HG02943 (cell line): ENCODE results near the gene HRAS.

Experiments used
- ATAC-seq: cut with Tn5 transposase; IDR thresholded peaks from one replicate; pipeline ENCODE4 v1.9.1; 2021; ENCODE audit warnings: mild to moderate bottlenecking, low read depth, moderate library complexity; ENCODE audit not compliant: unreplicated experiment

The HRAS gene

DNA sequence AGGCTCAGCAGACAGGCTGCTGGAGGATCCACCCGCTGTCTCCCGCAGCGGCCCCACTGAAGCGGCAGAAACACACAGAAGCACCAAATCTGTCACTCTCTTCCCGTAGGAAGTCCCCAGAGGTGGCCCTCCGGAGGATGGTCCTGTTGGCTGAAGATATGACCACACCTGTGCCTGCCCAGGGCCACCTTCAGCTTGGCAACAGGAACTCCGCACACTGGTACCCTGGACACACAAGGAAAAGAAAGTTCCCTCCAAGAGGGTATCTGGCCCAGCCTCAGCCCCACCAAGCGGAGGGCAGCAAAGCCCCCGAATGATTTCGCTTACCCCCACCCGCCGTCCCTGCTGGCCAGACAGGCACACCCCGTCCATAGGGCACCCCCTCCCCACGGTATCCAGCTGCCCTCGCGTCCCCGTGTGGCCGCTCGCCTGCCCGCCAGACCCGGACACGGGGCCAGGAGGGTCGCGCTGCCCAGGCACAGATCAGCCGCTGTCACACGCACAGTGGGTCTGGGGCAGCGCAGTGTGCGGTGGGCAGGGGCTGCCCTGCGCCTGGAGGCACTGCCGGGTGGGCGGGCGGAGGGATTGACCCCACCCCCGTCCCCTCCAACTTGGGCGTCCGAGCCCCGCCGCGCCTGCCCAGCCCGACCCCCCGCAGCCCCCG, 32.4 kb upstream of the HRAS start:
- ATAC-seq, result no peak

DNA sequence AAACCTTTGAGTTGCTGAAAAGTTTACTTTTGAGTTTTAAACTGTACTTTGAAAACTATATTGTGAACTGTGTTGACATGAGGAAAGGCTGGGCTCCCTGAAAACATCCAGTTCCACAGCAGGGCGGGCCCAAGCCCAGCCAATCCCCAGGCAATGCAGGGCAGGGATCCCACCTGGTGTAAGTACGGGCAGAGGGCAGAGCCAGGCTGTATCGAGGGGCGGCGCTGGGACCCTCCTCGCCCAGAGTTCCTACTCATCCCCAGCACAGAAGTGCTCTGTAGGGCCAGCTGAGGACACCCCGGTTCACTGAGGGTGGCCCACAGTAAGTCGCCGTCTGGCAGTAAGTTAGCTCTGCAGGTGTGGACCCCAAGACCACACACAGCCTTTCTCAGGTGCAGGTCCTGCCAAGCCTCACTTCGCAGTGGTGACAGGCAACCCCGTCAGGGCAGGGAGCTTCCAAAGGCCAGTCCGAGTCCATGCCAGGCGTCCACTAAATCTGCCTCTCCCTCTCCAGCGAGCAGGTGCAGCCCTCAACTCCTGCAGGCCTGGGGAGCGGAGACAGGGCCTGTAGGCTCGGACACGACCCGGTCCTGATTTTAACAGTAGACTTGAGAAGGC, 31.7 kb upstream of the HRAS start:
- ATAC-seq, result no peak

DNA sequence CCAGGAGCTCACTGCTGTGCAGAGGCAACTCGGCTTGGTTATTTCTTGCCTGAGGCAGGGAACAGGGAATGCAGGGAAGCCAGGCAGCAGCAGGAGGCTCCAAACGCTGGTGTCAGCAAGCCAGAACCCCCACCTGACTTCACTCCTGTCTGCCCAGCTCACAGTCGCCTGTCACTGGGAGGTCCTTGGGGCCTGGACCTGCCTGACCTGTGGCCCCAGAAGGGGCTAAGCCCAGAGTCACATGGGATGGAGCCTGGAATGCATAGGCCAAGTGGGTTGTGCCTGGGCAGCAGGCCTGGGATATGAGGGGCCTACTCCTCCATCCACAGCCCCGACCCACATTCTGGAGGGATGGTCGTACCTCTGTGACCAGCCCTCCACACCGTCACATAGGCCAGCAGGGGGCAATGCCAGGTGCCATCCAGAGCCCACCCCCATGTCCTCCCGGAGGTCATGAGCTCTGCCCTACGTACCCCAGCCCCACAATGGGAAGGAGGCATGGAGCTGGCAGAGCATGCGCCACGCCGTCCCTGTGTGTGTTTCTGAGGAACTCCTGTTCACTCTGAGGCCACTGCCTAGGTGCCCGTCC, 30.6 kb upstream of the HRAS start:
- no peak for ATAC-seq

DNA sequence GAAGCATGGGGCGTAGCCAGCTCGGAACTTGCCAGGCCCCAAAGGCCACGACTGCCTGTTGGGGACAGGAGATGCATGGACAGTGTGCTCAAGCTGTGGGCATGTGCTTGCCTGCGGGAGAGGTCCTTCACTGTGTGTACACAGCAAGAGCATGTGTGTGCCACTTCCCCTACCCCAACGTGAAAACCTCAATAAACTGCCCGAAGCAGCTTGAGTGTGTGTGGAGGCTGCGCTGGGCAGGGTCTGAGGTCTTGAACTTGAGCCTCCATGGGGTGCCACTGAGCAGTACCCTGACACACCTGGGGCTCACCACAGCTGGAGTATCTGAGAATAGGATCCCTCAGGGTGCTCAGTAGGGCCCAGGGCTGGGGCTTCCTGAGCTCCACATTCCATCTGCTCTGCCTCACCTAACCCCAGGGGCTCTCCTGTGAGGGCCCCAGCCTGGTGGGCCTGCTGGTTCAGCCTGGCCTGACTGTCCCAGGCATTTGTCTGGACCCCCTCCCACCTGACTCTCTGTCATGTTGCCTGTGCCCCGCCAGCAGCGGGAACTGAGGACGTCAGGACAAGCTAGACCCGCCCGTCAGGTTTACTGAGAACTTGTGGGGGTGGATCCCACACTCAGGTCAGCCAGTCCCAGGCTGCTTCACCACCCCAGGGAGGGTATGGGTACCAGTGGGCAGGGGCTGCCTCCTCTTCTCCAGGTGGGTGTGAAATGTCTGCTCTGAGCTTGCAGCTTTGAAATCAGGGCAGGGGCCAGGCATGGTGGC, 28.6 kb upstream of the HRAS start:
- no peak for ATAC-seq

DNA sequence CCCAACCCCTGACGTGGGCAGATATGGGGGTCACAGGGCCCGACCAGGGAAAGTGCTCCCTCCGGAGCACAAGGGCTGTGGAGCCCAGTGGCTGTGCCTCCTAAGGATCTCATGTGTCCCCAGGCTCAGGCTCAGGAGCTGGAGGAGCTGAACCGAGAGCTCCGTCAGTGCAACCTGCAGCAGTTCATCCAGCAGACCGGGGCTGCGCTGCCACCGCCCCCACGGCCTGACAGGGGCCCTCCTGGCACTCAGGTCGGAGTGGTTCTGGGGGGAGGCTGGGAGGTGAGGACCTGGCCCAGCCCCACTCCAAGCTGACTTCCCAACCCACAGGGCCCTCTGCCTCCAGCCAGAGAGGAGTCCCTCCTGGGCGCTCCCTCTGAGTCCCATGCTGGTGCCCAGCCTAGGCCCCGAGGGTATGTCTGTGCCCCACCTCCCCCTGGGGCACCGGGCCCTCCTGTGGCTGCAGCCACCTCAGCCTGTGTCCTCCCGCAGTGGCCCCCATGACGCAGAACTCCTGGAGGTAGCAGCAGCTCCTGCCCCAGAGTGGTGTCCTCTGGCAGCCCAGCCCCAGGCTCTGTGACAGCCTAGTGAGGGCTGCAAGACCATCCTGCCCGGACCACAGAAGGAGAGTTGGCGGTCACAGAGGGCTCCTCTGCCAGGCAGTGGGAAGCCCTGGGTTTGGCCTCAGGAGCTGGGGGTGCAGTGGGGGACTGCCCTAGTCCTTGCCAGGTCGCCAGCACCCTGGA, 27.9 kb upstream of the HRAS start:
- no peak for ATAC-seq

DNA sequence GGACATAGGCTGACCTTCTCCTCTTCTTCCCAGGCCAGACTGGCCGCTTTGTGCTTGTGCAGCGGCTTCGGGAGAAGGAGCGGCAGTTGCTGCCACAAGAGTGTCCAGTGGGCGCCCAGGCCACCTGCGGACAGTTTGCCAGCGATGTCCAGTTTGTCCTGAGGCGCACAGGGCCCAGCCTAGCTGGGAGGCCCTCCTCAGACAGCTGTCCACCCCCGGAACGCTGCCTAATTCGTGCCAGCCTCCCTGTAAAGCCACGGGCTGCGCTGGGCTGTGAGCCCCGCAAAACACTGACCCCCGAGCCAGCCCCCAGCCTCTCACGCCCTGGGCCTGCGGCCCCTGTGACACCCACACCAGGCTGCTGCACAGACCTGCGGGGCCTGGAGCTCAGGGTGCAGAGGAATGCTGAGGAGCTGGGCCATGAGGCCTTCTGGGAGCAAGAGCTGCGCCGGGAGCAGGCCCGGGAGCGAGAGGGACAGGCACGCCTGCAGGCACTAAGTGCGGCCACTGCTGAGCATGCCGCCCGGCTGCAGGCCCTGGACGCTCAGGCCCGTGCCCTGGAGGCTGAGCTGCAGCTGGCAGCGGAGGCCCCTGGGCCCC, 26.8 kb upstream of the HRAS start:
- ATAC-seq, result no peak

DNA sequence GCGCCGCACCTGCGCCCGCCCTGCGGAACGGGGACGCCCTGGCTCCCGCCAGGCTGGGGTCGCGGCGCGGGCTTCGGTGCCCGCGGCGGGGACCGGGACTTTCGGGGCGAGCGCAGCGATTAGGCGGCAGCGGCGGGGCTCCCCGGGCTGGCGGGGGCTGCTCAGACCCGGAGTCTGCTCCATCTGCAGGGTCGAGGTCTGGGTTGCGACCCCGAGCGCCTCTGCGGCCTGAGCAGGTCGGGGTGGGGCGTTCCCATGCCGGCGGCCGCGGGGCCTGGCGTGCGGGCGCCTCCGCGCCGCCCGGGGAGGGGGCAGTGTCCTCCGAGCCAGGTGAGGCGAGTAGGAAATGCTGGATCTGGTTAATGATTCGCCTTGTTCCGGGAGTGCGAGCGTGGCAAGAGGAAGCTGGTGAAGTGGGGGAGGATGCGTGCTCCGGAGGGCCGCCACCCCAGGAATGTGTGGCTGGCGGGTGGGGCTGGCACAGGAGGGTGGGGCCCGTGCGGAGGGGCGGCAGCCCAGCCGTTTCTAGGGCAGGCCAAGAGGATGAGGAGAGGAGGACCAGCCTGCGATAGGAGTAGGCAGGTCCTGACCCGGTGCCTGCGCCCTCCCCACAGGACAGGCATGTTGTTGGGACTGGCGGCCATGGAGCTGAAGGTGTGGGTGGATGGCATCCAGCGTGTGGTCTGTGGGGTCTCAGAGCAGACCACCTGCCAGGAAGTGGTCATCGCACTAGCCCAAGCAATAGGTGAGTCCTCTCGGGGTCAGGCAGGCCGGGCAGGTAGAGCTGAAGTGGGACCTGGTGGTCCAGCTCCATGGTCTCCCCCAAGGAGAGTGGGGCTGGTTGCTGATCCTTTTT, 26.0 kb upstream of the HRAS start:
- ATAC-seq, result peak; percentile 27

DNA sequence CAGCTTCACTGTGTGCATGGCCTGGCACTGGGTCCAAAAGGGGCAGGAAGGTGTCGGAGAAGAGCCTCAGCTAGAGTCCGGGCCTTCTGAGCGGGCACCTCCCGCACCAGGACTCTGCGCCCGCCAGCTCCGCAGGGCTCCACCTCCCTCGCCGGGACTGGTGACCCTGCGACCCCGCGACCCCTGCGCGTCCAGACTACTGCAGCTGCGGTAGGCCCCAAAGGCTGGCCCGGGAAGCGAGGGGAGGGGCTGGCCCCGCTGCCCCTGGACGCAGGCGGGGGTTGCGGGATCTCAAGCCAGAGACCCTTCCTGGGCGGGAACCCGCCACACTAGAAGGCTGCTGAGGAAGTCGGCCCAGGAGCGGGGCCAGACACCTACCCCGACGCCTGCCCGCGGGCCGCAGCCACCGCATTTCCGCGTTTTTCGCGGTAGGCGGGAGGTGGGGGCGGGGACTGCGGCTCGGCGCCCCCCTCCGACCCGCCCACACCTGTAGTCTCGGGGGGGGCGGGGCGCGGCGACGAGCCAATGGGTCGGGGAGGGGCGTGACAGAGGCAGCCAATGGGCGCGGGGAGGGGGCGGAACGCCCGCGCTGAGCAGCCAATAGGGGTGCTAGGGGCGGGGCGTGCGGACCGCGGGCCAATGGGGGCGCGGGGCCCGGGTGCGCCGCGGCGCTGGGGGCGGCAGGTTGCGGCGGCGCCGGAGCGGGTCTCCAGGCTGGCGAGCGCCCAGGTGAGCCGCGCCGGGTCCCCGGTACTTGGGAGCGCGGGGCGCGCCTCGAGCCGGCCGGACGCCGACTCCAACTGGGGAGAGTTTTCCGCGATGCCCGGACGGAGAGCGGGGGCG, 25.1 kb upstream of the HRAS start, which contains the start of the genes LMNTD2 and RASSF7:
LMNTD2 (minus strand) TSS at position 434 of the 843 bp plus-strand sequence; CDS start at position 412, 22 bp downstream.
RASSF7 (plus strand) TSS at position 666 of the 843 bp plus-strand sequence. CDS start 799 bp downstream, outside the sequence.
- ATAC-seq, result peak; percentile 65

DNA sequence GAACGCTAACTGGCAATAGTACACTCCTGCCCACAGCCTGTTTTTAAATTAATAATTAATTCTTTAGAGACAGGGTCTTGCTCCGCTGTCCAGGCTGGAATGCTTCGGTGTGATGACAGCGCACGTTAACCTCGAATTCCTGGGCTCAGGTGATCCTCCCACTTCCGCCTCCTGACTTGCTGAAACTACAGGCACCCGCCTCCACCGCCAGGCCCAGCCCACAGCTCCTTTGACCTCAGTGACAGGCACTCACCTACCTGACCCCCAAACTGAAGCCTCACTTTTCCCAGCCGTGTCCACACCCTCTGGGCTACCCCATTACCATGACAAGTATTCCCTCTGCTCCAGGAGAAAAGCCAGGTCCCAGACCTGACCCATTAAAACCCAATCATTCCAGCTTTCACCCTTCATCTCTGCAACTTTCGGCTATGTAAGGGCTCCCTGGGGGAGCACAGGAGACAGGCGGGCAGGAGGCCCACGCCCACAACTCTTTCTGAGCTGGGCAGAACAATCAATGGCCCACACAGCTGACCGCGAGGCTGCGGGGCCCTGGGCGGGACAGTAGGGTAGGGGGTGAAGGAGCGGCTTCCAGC, 24.4 kb upstream of the HRAS start:
- ATAC-seq, result no peak

DNA sequence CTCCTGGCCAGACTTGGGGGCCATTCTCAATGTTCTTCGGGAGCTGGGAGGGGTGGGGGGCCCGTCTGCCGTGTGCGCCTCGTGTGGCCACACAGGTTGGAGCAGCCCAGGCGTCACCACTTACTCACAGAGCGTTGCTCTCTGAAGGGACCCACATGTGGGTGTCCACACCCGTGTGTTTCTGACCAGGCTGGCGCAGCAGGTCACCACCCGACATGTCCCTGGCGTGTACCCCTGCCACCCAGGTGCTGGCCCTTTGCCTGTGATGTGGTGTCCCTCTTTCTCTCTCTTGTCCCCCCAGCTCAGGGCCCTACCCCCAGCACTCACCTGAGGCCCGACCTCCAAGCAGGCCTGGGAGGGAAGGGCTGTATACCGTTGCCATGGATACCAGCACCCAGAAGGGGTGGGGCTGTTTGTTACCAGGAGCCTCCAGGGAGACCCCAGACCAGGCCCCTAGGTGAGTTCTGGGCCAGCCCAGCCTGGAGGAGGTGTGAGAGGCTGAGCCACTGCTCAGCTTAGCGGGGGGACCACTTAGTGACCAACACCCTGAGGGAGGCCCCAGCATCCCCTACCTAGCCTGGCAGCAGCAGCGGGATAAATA, 23.7 kb upstream of the HRAS start:
- ATAC-seq, result no peak

DNA sequence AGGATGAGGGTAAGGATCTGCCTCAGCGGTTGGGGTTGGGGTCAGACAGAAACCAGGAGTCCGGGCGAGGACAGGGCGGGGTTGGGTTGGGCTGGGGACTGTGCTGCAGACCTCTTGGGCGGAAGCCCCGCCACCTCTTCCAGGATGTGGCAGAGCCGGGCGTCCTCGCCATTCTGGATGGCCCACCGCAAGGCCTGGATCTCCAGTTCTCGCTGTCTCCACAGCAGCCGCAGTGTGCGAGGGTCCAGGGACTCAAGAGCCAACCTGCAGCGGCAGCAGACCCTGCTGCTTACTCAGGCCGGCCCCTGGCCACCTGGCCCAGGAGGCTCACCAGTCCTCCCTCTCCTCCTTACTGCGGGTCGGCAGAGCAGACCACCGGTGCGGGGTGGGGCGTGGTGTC, 23.1 kb upstream of the HRAS start:
- no peak for ATAC-seq

DNA sequence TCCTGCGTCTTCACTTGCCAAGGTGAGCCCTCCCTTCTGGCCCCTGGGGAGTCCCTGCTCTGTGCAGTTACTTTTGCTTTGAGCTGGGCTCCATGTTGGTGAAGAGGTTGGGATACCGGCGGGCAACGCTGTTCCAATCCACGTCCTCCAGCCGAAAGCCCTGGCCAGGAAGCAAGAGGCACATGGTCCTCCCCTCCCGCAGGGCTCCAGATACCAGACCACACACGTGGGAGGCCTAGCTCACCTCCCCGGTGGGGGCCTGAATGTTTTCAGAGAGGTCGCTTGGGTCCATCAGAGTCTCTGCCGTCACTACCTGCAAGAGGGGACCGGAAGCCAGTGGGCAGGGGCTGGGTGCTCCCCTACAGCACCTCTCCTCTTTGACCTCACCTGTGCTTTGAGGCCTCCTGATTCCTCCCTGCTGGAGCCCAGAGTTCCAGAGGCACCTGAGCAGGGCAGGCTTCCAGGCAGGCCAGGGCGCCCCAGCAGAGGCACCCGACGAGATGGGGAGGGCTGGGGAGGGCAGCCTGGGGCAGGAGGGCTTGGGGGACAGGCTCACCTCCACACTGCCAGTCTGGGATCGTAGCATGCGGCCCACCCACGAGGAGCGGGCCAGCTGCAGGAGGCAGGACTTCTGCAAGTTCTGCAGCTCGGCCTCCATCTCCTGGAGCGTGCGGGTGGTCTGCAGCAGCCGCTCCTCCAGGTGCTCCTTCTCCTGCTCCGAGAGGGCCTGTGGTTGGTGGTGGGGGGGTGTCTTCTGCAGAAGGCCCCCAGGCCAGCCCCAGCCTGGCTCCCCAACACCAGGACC, 22.2 kb upstream of the HRAS start:
- ATAC-seq, result no peak

DNA sequence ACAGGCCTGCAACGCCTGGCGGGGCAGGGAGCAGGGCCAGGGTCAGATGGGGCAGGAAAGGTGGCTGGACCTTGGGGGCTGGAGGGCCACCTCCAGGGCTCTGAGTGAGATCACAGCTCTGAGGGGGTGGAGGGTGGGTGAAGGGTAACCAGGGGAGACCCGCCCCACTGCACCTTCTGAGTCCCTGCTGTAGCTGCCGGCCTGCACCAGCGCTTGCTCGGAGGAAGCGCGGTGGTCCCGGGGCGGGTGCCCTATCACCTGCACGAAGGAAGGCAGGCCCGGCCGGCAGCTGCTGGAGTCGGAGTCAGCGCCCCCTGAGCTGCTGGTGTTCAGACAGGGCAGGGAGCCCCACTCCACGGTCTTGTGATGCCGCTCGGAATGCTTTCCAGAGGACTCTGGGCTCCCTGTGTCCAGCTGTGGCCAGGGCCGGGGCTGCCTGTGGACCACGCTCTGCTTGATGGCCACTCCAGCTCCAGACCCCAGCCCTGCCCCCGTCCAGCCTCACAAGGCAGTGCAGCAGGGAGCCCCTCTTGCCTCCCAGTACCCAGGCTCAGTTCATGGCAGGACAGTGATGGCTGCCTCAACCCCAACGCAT, 21.4 kb upstream of the HRAS start:
- no peak for ATAC-seq

DNA sequence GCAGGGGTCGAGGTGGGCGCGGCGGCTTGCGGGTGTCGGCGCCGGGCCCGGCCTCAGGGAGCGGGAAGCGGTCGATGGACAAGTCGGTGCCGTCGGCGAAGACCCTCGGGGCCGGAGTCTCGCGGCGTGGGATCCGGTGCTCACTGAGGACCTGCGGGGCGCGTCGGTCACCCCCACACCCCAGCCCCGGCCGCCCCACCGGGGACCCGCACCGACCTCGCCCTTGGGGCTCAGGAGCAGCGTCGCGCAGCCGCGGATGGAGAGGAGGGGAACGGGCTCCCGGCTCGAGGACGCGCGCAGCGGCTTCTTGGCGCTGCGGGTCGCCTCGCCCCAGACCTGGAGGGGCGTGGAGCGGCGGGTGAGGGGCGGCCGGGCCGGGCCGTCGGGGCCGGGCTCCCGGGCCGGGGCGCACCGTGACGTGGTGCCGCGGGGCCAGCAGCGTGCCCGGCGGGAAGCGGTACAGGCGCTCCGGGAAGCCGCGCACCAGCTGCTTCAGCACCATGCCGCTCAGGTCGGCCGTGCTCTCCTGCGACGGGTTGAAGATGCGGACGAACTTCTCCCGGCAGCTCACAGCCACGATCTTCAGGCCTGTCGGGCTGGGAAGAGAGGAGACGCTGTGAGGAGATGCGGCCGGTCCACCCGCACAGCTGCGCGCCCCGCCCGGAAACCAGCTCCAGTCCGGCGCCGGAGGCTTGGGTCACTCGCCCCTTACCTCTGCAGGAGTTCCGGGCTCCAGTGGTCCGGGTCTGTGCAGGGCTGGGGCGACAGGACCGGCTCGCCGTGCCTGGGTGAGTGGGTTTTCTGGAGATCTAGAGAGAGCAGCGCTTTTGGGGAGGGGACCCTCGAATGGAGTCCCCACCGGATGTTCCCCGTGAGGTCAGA, 20.6 kb upstream of the HRAS start:
- no peak for ATAC-seq

DNA sequence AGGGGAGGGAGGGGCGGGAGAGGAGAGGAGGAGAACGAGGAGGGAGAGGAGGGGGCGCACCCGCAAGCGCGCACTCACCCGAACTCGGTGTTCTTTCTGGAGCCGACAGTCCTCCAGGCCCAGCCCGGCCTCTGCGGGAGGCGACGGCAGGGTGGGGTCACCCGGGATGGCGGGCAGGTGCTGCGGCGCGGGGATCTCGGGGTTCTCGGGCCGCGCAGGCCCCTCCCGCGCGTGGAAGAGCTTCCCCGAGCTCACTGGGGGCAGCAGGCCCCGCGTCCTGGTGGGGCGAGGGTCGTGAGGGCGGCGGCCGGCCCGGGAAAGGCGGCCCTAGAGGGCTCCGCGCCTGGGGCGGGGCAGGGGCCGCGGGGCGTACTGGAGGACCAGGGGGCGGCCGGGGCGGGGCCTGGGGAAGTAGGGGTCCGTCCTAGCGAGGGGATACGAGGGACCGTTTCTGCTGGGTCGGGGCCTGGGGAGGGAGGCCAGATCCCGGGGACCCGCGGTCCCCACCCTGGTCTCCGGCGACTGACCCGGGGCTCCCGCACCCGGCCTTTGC, 19.9 kb upstream of the HRAS start:
- ATAC-seq, result no peak
